GM23248 (cell line): ENCODE data around the gene ADPRHL1. TPM values are rescaled to one million over a fixed set of nuclear protein-coding genes. Genes with fewer than 3 reads are reported as not detected.

Experiments
- DNase-seq: peaks from one replicate; pipeline ENCODE4 v3.0.0-alpha.2; 2015
- H2AFZ ChIP-seq: fragments of 200-600 bp; sonication (generic); 2 replicates; pipeline ENCODE4 v1.6.1; 2016; ENCODE audit warnings: antibody characterized with exemption
- H3F3A ChIP-seq: fragments of 200-600 bp; sonication (generic); 2 replicates; pipeline ENCODE4 v1.6.1; 2016; ENCODE audit warnings: mild to moderate bottlenecking, antibody characterized with exemption, mixed run types; ENCODE audit not compliant: insufficient read depth
- H3K27ac ChIP-seq: fragments of 200-600 bp; sonication (generic); 2 replicates; pipeline ENCODE4 v1.5.1; 2016; ENCODE audit warnings: mild to moderate bottlenecking
- H3K27me3 ChIP-seq: fragments of 200-600 bp; sonication (generic); replicated peaks from 2 replicates; pipeline ENCODE4 v1.6.1; 2016; ENCODE audit warnings: mild to moderate bottlenecking; ENCODE audit not compliant: insufficient read depth
- H3K36me3 ChIP-seq: fragments of 200-600 bp; sonication (generic); 2 replicates; pipeline ENCODE4 v1.6.1; 2016; ENCODE audit warnings: low read depth, mild to moderate bottlenecking
- H3K4me1 ChIP-seq: fragments of 200-600 bp; sonication (generic); 2 replicates; pipeline ENCODE4 v1.6.1; 2016; ENCODE audit warnings: mild to moderate bottlenecking; ENCODE audit not compliant: insufficient read depth
- H3K4me2 ChIP-seq: fragments of 200-600 bp; sonication (generic); one replicate; pipeline ENCODE4 v1.6.1; 2016; ENCODE audit warnings: mild to moderate bottlenecking; ENCODE audit not compliant: unreplicated experiment
- H3K4me3 ChIP-seq: fragments of 200-600 bp; sonication (generic); 2 replicates; pipeline ENCODE4 v1.5.1; 2016; ENCODE audit warnings: mild to moderate bottlenecking
- H3K79me2 ChIP-seq: fragments of 200-600 bp; sonication (generic); 2 replicates; pipeline ENCODE4 v1.6.1; 2016; ENCODE audit warnings: mild to moderate bottlenecking; ENCODE audit not compliant: insufficient read depth
- H3K9ac ChIP-seq: fragments of 200-600 bp; sonication (generic); 2 replicates; pipeline ENCODE4 v1.6.1; 2016; ENCODE audit warnings: mild to moderate bottlenecking
- H3K9me2 ChIP-seq: fragments of 200-600 bp; sonication (generic); 2 replicates; pipeline ENCODE4 v1.6.1; 2016; ENCODE audit warnings: mixed run types, mild to moderate bottlenecking, moderate library complexity; ENCODE audit not compliant: insufficient read depth
- H3K9me3 ChIP-seq: fragments of 200-600 bp; sonication (generic); one replicate; pipeline ENCODE4 v1.6.1; 2017; ENCODE audit warnings: low read depth
- H4K20me1 ChIP-seq: fragments of 200-600 bp; sonication (generic); 2 replicates; pipeline ENCODE4 v1.6.0; 2016; ENCODE audit not compliant: insufficient read depth
- EZH2 ChIP-seq: fragments of 200-600 bp; sonication (generic); IDR thresholded peaks from 2 replicates; pipeline ENCODE4 v1.6.1; 2018; ENCODE audit warnings: antibody characterized with exemption, mild to moderate bottlenecking; ENCODE audit not compliant: insufficient read depth, poor library complexity, severe bottlenecking
- EZH2phosphoT487 ChIP-seq: fragments of 200-600 bp; sonication (generic); IDR thresholded peaks from 2 replicates; pipeline ENCODE4 v1.6.1; 2018; ENCODE audit warnings: antibody characterized with exemption, moderate library complexity, mild to moderate bottlenecking, low read depth; ENCODE audit not compliant: insufficient read depth
- WGBS, 2 experiments: methylation state at CpG; one replicate each; pipeline ENCODE4 v1.1.6; 2015 to 2017; ENCODE audit warnings: low lambda C conversion rate in 2 of 2, low coverage in 1 of 2; ENCODE audit errors: missing lambda C conversion rate in 2 of 2; 5-methylcytosine and 5-hydroxymethylcytosine counted together
- in situ Hi-C: fragments of 300-500 bp; cut with MboI; formaldehyde crosslinking; loops from 2 replicates; pipeline ENCODE4 v1.15.0; 2020
- polyA plus RNA-seq: library from polyadenylated mRNA; unstranded; fragments of >200 nt; fragmentation: Nextera tagmentation; extraction: Ambion mirVana; gene quantifications from 2 replicates; pipeline ENCODE4 v1.2.1, GENCODE V29; 2016
- total RNA-seq: library from RNA; depleted of rRNA; stranded (reverse); fragments of >200 nt; shearing (Covaris generic); gene quantifications from 2 replicates; pipeline ENCODE4 v1.2.3, GENCODE V29; 2014

ADPRHL1 gene
- total and polyA plus RNA-seq, 2 experiments from 2014 or later, result 1.8 to 2.2 TPM

- H3K4me3 ChIP-seq, result peak overlapping the region; percentile 89
These were observed 38.7 kb upstream of the ADPRHL1 start for GRCh38 chr13:113491982-113492381.

DNA sequence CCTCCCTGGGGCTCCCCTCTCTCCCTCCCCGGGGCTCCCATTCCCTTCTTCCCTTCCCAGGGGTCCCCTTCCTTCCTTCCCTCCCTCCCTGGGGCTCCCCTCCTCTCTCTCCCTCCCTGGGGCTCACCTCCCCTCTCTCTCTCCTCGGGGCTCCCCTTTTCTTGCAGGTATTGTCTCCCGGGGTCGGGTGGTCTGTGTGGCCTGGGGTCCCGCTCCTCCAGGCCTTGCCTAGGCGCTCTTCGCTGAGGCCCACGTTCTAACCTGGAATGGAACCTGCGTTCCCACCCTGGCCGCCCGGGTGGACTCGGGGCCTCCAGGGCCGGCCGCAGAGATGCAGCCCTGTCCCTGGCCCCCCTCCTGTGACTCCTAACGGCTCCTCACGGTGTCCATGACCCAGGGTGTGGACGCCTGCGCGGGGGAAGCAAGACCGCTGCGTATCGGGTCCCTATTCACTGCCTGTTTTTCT lies 38.2 kb upstream of the ADPRHL1 start:
- 1% methylated on average over 19 to 22 of the region's 22 CpGs for WGBS, 2 experiments
- H3K9me2 ChIP-seq, result no peaks in the 10 kb centered on the region
- H3K4me3 ChIP-seq, result peak overlapping the region; percentile 89
- H3F3A ChIP-seq, result peaks cover 45% of the 10 kb centered on the region
- no peaks in the 10 kb centered on the region for H3K27me3 ChIP-seq
- no peaks in the 10 kb centered on the region for H3K9me3 ChIP-seq
- peak overlapping the region; percentile 98 for H3K4me2 ChIP-seq
- H3K36me3 ChIP-seq, result peaks cover 18% of the 10 kb centered on the region
- peak; percentile 79 for DNase-seq
- TF ChIP-seq EZH2phosphoT487 (no peak), EZH2 (no peak)
- peaks cover 39% of the 10 kb centered on the region for H3K4me1 ChIP-seq
- H4K20me1 ChIP-seq, result peaks cover under 1% of the 10 kb centered on the region; the same call in 1 of the 2 replicates
- peak overlapping the region; percentile 95 for H3K9ac ChIP-seq
- H2AFZ ChIP-seq, result peak overlapping the region; percentile 70
- peak overlapping the region; percentile 90 for H3K27ac ChIP-seq
- peaks cover 84% of the 10 kb centered on the region for H3K79me2 ChIP-seq
- in situ Hi-C loops, result no loop called here

More at GRCh38 chr13:113491982-113492381, 38.7 kb upstream of the ADPRHL1 start:
- Histone ChIP-seq H3K9me2 (no peaks in the 10 kb centered on the region), H3K9me3 (no peaks in the 10 kb centered on the region), H3K4me2 (peak overlapping the region; percentile 98), H3F3A (peaks cover 45% of the 10 kb centered on the region), H4K20me1 (peaks cover 6% of the 10 kb centered on the region; the same call in 1 of the 2 replicates), H3K9ac (peak overlapping the region; percentile 95), H3K36me3 (peaks cover 21% of the 10 kb centered on the region), H3K79me2 (peaks cover 84% of the 10 kb centered on the region), H3K27me3 (no peaks in the 10 kb centered on the region), H2AFZ (peak overlapping the region; percentile 70), H3K27ac (peak overlapping the region; percentile 90), H3K4me1 (peaks cover 39% of the 10 kb centered on the region)
- 37 to 41% methylated on average over 9 of the region's 9 CpGs for WGBS, 2 experiments
- TF ChIP-seq EZH2phosphoT487, result no peak
- no peak for TF ChIP-seq EZH2
- no peak for DNase-seq
- in situ Hi-C loops, result no loop called here

GRCh38 chr13:113490496-113491417 lies 37.5 kb upstream of the ADPRHL1 start, which contains the start of gene DCUN1D2:
DCUN1D2 (minus strand) TSS chr13:113490711; CDS start chr13:113490669, 42 bp downstream.
- Histone ChIP-seq H3K9ac (peak within 1 kb of the TSS; percentile 95), H3F3A (peaks cover 45% of the 10 kb centered on the region), H3K4me3 (peak within 1 kb of the TSS; percentile 89), H3K4me1 (peaks cover 39% of the 10 kb centered on the region), H2AFZ (peak within 1 kb of the TSS; percentile 70), H3K79me2 (peaks cover 84% of the 10 kb centered on the region), H4K20me1 (no peaks in the 10 kb centered on the region; the same call in 1 of the 2 replicates), H3K36me3 (peaks cover 11% of the 10 kb centered on the region), H3K27ac (peak within 1 kb of the TSS; percentile 90), H3K27me3 (no peaks in the 10 kb centered on the region), H3K4me2 (peak within 1 kb of the TSS; percentile 98), H3K9me2 (no peaks in the 10 kb centered on the region), H3K9me3 (no peaks in the 10 kb centered on the region)
- peak; percentile 98 for DNase-seq
- in situ Hi-C loops, result no loop called here
- 1% methylated on average over 35 to 64 of the region's 115 CpGs for WGBS, 2 experiments
- TF ChIP-seq EZH2phosphoT487 (no peak), EZH2 (no peak)
